GM12873 (cell line): ENCODE data around the gene PTPRG.

Source experiments
- CTCF ChIP-seq: IDR thresholded peaks from 2 replicates; pipeline ENCODE4 v1.5.1; 2012; ENCODE audit warnings: low read depth, mild to moderate bottlenecking, moderate library complexity, low read length, control low read depth; ENCODE audit not compliant: insufficient read depth; ENCODE audit errors: missing control alignments

PTPRG gene

GRCh38 chr3:61967019-61967418 is 405.6 kb downstream of the PTPRG start:
- no peak for TF ChIP-seq CTCF

- TF ChIP-seq CTCF, result no peak
Measured at GRCh38 chr3:61967937-61968336, 406.6 kb downstream of the PTPRG start.

GRCh38 chr3:61974662-61975061 is 413.3 kb downstream of the PTPRG start:
- no peak for TF ChIP-seq CTCF

- TF ChIP-seq CTCF, result no peak
Measured at GRCh38 chr3:61975199-61975598, 413.8 kb downstream of the PTPRG start.

- TF ChIP-seq CTCF, result no peak
Measured at GRCh38 chr3:61975936-61976335, 414.6 kb downstream of the PTPRG start.

- no peak for TF ChIP-seq CTCF
Measured at GRCh38 chr3:61978460-61979419, 417.4 kb downstream of the PTPRG start.

- TF ChIP-seq CTCF, result no peak
Measured at GRCh38 chr3:61979638-61980037, 418.3 kb downstream of the PTPRG start.
